Measurements from ENCODE around the gene KRT79. TPM values are rescaled to one million over a fixed set of nuclear protein-coding genes. Genes with fewer than 3 reads are reported as not detected.

The KRT79 gene
- total and polyA plus RNA-seq, 9 of the 15 experiments (the other 6 are each of a cell fraction or from before 2014, with no cell fraction given) = 0.03 to 2.3 (median 0.23) TPM; not detected in 2

- Histone ChIP-seq H3K9ac (ENCODE audit: insufficient read depth in 1 of 2, low read depth in 2 of 2, low read length in 2 of 2) (no peak overlapping the region; a peak in 1 of 4 replicates), H3K27ac (ENCODE audit: extremely low read depth, low read depth, low read length) (no peak overlapping the region), H2AFZ (ENCODE audit: low read depth, low read length) (no peak overlapping the region), H3K27me3 (ENCODE audit: control insufficient read depth in 2 of 2, insufficient read depth in 2 of 2, low read length in 2 of 2) (peaks cover 27 to 54% of the 10 kb centered on the region in 2 experiments), H4K20me1 (replicated peaks; ENCODE audit: control insufficient read depth, insufficient read depth, low read length) (peaks cover 4% of the 10 kb centered on the region; the same call in 1 of the 2 replicates), H3K9me1 (ENCODE audit: control insufficient read depth, insufficient read depth, low read length) (no peaks in the 10 kb centered on the region), H3K4me1 (replicated peaks in 1 of 2; ENCODE audit: control insufficient read depth in 2 of 2, insufficient read depth in 2 of 2, low read length in 2 of 2) (no peaks in the 10 kb centered on the region; a peak in 1 of 5 replicates), H3K4me3 (no peak overlapping the region), H3K36me3 (ENCODE audit: control insufficient read depth, insufficient read depth, low read length) (no peaks in the 10 kb centered on the region), H3K4me2 (ENCODE audit: insufficient read depth, low read length) (no peak overlapping the region), H3K9me3 (replicated peaks; ENCODE audit: control insufficient read depth, insufficient read depth, low read depth, low read length) (no peaks in the 10 kb centered on the region), H3K79me2 (ENCODE audit: control insufficient read depth, insufficient read depth, low read length) (no peaks in the 10 kb centered on the region)
- CTCF ChIA-PET (ENCODE audit: low intra/inter-chr PET ratio) = no interaction called here
- no TSS peak for BruUV-seq (replicated peaks)
- FAIRE-seq = no peak
- POLR2A ChIA-PET = interaction anchor here (0.6 to 2.3 kb wide), 5 partner anchors 9 to 393 kb away, joined by 3 to 11 read pairs (median 5); no protein-coding TSS in a partner anchor
- intact Hi-C loops (cut with micrococcal nuclease) (no loop called here), in situ Hi-C loops (cut with MboI) (no loop called here)
- 10% methylated on average over 16 of the region's 16 CpGs for WGBS (ENCODE audit: insufficient coverage, low coverage, missing lambda C conversion rate)
- ATAC-seq = peak; percentile 45; the same call in 2 of the 3 replicates
- DNase-seq (ENCODE audit: extremely low read depth in 1 of 4, low spot score in 3 of 4) = no peak
- TF ChIP-seq MTA2 (IDR thresholded peaks at IDR 0.05; ENCODE audit: low read depth) (no peak), GATA2 (CRISPR knock-in tag; IDR thresholded peaks at IDR 0.05) (no peak), ZFP1 (CRISPR knock-in tag; IDR thresholded peaks at IDR 0.05) (no peak), KLF6 (CRISPR knock-in tag; IDR thresholded peaks at IDR 0.05; ENCODE audit: borderline replicate concordance) (no peak), POLR2H (tag; IDR thresholded peaks at IDR 0.05; ENCODE audit: low read depth) (no peak), ZNF408 (CRISPR knock-in tag; IDR thresholded peaks at IDR 0.05; ENCODE audit: low read depth) (no peak), TRIM25 (IDR thresholded peaks at IDR 0.05; ENCODE audit: borderline replicate concordance) (no peak), TAF9B (IDR thresholded peaks at IDR 0.05; ENCODE audit: partially characterized antibody) (no peak), NFIX (CRISPR knock-in tag; IDR thresholded peaks at IDR 0.05; ENCODE audit: low read depth) (no peak), ZNF668 (CRISPR knock-in tag; IDR thresholded peaks at IDR 0.05) (no peak), HMGXB4 (CRISPR knock-in tag; IDR thresholded peaks at IDR 0.05) (no peak), STAT5B (CRISPR knock-in tag; IDR thresholded peaks at IDR 0.05) (no peak), MCM2 (IDR thresholded peaks at IDR 0.05; ENCODE audit: low read depth) (no peak), PREB (CRISPR knock-in tag; IDR thresholded peaks at IDR 0.05) (no peak)
- TF ChIP-seq, protein P1, sequence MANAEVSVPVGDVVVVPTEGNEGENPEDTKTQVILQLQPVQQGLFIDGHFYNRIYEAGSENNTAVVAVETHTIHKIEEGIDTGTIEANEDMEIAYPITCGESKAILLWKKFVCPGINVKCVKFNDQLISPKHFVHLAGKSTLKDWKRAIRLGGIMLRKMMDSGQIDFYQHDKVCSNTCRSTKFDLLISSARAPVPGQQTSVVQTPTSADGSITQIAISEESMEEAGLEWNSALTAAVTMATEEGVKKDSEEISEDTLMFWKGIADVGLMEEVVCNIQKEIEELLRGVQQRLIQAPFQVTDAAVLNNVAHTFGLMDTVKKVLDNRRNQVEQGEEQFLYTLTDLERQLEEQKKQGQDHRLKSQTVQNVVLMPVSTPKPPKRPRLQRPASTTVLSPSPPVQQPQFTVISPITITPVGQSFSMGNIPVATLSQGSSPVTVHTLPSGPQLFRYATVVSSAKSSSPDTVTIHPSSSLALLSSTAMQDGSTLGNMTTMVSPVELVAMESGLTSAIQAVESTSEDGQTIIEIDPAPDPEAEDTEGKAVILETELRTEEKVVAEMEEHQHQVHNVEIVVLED (CRISPR knock-in tag; IDR thresholded peaks at IDR 0.05) = no peak
Observed at GRCh38 chr12:52807544-52808470, 26.3 kb downstream of the KRT79 start.

Measured in K562 (cell line).